ENCODE measurements around the gene SLC4A9.
"Not testable (repeated sequence)": the region's sequence is repeated elsewhere in the genome, so short reads cannot be mapped to it uniquely, and the experiment has no call there.

SLC4A9 gene

GRCh38 chr5:140338336-140338735 is 21.7 kb upstream of the SLC4A9 start:
- DNase-seq (ENCODE audit: low read depth) = no peak

GRCh38 chr5:140338908-140339307 is 21.1 kb upstream of the SLC4A9 start:
- no peak for DNase-seq (ENCODE audit: low read depth)

- DNase-seq (ENCODE audit: low read depth) = peak; percentile 21
Measured at GRCh38 chr5:140339636-140340035, 20.4 kb upstream of the SLC4A9 start.

- no peak for DNase-seq (ENCODE audit: low read depth)
Measured at GRCh38 chr5:140340605-140341121, 19.3 kb upstream of the SLC4A9 start.

- DNase-seq (ENCODE audit: low read depth) = no peak
Measured at GRCh38 chr5:140341591-140341990, 18.4 kb upstream of the SLC4A9 start.

- DNase-seq (ENCODE audit: low read depth) = peak; percentile 18
Measured at GRCh38 chr5:140342287-140342686, 17.7 kb upstream of the SLC4A9 start.

- no peak for DNase-seq (ENCODE audit: low read depth)
Measured at GRCh38 chr5:140342896-140343295, 17.1 kb upstream of the SLC4A9 start.

- not testable (repeated sequence) for DNase-seq (ENCODE audit: low read depth)
Measured at GRCh38 chr5:140343849-140344248, 16.1 kb upstream of the SLC4A9 start.

- no peak for DNase-seq (ENCODE audit: low read depth)
Measured at GRCh38 chr5:140344683-140345423, 15.1 kb upstream of the SLC4A9 start.

GRCh38 chr5:140345919-140346347 is 14.1 kb upstream of the SLC4A9 start:
- no peak for DNase-seq (ENCODE audit: low read depth)

GRCh38 chr5:140346348-140347221 is 13.4 kb upstream of the SLC4A9 start, which contains the start of gene HBEGF:
HBEGF (minus strand) TSS chr5:140346603; CDS start chr5:140346328, 275 bp downstream.
- DNase-seq (ENCODE audit: low read depth) = peak; percentile 40

- no peak for DNase-seq (ENCODE audit: low read depth)
Measured at GRCh38 chr5:140347360-140347759, 12.6 kb upstream of the SLC4A9 start.

GRCh38 chr5:140348104-140348503 is 11.9 kb upstream of the SLC4A9 start:
- DNase-seq (ENCODE audit: low read depth) = no peak

GRCh38 chr5:140349244-140349643 is 10.8 kb upstream of the SLC4A9 start:
- no peak for DNase-seq (ENCODE audit: low read depth)

- DNase-seq (ENCODE audit: low read depth) = peak; percentile 24
Measured at GRCh38 chr5:140351609-140352334, 8.2 kb upstream of the SLC4A9 start.

- DNase-seq (ENCODE audit: low read depth) = no peak
Measured at GRCh38 chr5:140355546-140355945, 4.4 kb upstream of the SLC4A9 start.

- DNase-seq (ENCODE audit: low read depth) = no peak
Measured at GRCh38 chr5:140356853-140357725, 2.9 kb upstream of the SLC4A9 start.

- DNase-seq (ENCODE audit: low read depth) = peak; percentile 39
Measured at GRCh38 chr5:140357726-140358093, 2.3 kb upstream of the SLC4A9 start.

GRCh38 chr5:140358738-140359310 is 1.2 kb upstream of the SLC4A9 start:
- DNase-seq (ENCODE audit: low read depth) = no peak

- no peak for DNase-seq (ENCODE audit: low read depth)
Measured at GRCh38 chr5:140360681-140361479, 886 bp downstream of the SLC4A9 start.

Data from CMK (cell line).